ENCODE measurements around the gene SHISAL2B. TPM values are rescaled to one million over a fixed set of nuclear protein-coding genes. Genes with fewer than 3 reads are reported as not detected.

The SHISAL2B gene
- polyA plus RNA-seq, 3 donors = not detected

GRCh38 chr5:64722588-64722987 is 32.3 kb downstream of the SHISAL2B start:
- Histone ChIP-seq H3K27ac (ENCODE audit: low read depth in 1 of 2, low read length in 2 of 2) (no peak overlapping the region), H3K9me3 (replicated peaks in 1 of 2; ENCODE audit: control insufficient read depth in 1 of 2, insufficient read depth in 1 of 2, low read length in 2 of 2) (no peaks in the 10 kb centered on the region), H3K4me2 (replicated peaks; ENCODE audit: extremely low read depth, low read length, poor library complexity, severe bottlenecking) (no peak overlapping the region), H2AFZ (ENCODE audit: insufficient read depth, low read depth, low read length, poor library complexity, severe bottlenecking) (no peak overlapping the region), H3K27me3 (ENCODE audit: control insufficient read depth in 2 of 2, insufficient read depth in 2 of 2, low read length in 2 of 2) (no peaks in the 10 kb centered on the region), H4K20me1 (ENCODE audit: insufficient read depth, low read length) (no peaks in the 10 kb centered on the region), H3K9ac (ENCODE audit: insufficient read depth, low read length, poor library complexity, severe bottlenecking) (no peak overlapping the region), H3K4me3 (replicated peaks in 1 of 3; ENCODE audit: low read depth in 2 of 3, low read length in 3 of 3) (no peak overlapping the region), H3K36me3 (replicated peaks in 1 of 2; ENCODE audit: control insufficient read depth in 1 of 2, insufficient read depth in 2 of 2, low read length in 2 of 2) (peaks cover 32 to 60% of the 10 kb centered on the region in 2 donors), H3K4me1 (ENCODE audit: control insufficient read depth in 1 of 2, insufficient read depth in 2 of 2, low read length in 2 of 2) (no peaks in the 10 kb centered on the region), H3K79me2 (ENCODE audit: insufficient read depth, low read length) (no peaks in the 10 kb centered on the region)
- no CpG with 5 or more reads among the region's 3 CpGs for WGBS (ENCODE audit: insufficient coverage)
- Mint-ChIP-seq H3K4me3 (no peak overlapping the region), H3K36me3 (peaks cover 28 to 44% of the 10 kb centered on the region in 2 donors), H3K4me1 (no peaks in the 10 kb centered on the region), H3K27ac (no peak overlapping the region), H3K27me3 (ENCODE audit: low read depth in 3 of 3) (no peaks in the 10 kb centered on the region), H3K9me3 (no peaks in the 10 kb centered on the region)
- DNase-seq = no peak
- no peak for TF ChIP-seq CTCF (IDR thresholded peaks at IDR 0.05)
- intact Hi-C loops (cut with micrococcal nuclease) = no loop called here

- DNase-seq = no peak
- Histone ChIP-seq H3K27ac (ENCODE audit: low read depth in 1 of 2, low read length in 2 of 2) (no peak overlapping the region), H2AFZ (ENCODE audit: insufficient read depth, low read depth, low read length, poor library complexity, severe bottlenecking) (no peak overlapping the region), H3K9ac (ENCODE audit: insufficient read depth, low read length, poor library complexity, severe bottlenecking) (no peak overlapping the region), H3K4me1 (ENCODE audit: control insufficient read depth in 1 of 2, insufficient read depth in 2 of 2, low read length in 2 of 2) (no peaks in the 10 kb centered on the region), H3K4me2 (replicated peaks; ENCODE audit: extremely low read depth, low read length, poor library complexity, severe bottlenecking) (no peak overlapping the region), H3K27me3 (ENCODE audit: control insufficient read depth in 2 of 2, insufficient read depth in 2 of 2, low read length in 2 of 2) (no peaks in the 10 kb centered on the region), H4K20me1 (ENCODE audit: insufficient read depth, low read length) (no peaks in the 10 kb centered on the region), H3K79me2 (ENCODE audit: insufficient read depth, low read length) (no peaks in the 10 kb centered on the region), H3K36me3 (replicated peaks in 1 of 2; ENCODE audit: control insufficient read depth in 1 of 2, insufficient read depth in 2 of 2, low read length in 2 of 2) (peaks cover 39 to 88% of the 10 kb centered on the region in 2 donors), H3K4me3 (replicated peaks in 1 of 3; ENCODE audit: low read depth in 2 of 3, low read length in 3 of 3) (no peak overlapping the region), H3K9me3 (replicated peaks in 1 of 2; ENCODE audit: control insufficient read depth in 1 of 2, insufficient read depth in 1 of 2, low read length in 2 of 2) (no peaks in the 10 kb centered on the region)
- no CpG with 5 or more reads among the region's 2 CpGs for WGBS (ENCODE audit: insufficient coverage)
- H3K27ac Mint-ChIP-seq = no peak overlapping the region
- intact Hi-C loops (cut with micrococcal nuclease) = no loop called here
- peaks cover 54 to 70% of the 10 kb centered on the region in 2 donors for H3K36me3 Mint-ChIP-seq
- TF ChIP-seq CTCF (IDR thresholded peaks at IDR 0.05) = no peak
- no peaks in the 10 kb centered on the region for H3K4me1 Mint-ChIP-seq
- no peaks in the 10 kb centered on the region for H3K9me3 Mint-ChIP-seq
- no peaks in the 10 kb centered on the region for H3K27me3 Mint-ChIP-seq (ENCODE audit: low read depth in 3 of 3)
- no peak overlapping the region for H3K4me3 Mint-ChIP-seq
Observed at GRCh38 chr5:64727150-64727549, 36.8 kb downstream of the SHISAL2B start.
